GM12875 (cell line): ENCODE data around the gene NDUFA11.

ENCODE experiments used
- H3K4me3 ChIP-seq: one replicate; pipeline ENCODE4 v1.5.1; 2011; ENCODE audit warnings: low read depth, low read length, control low read depth
- TF ChIP-seq, protein P1 (sequence below): IDR thresholded peaks from 2 replicates; pipeline ENCODE4 v1.5.1; 2011; ENCODE audit warnings: low read depth, mild to moderate bottlenecking, control low read depth, inconsistent platforms, low read length, moderate library complexity, borderline replicate concordance; ENCODE audit not compliant: insufficient read depth

The NDUFA11 gene

DNA sequence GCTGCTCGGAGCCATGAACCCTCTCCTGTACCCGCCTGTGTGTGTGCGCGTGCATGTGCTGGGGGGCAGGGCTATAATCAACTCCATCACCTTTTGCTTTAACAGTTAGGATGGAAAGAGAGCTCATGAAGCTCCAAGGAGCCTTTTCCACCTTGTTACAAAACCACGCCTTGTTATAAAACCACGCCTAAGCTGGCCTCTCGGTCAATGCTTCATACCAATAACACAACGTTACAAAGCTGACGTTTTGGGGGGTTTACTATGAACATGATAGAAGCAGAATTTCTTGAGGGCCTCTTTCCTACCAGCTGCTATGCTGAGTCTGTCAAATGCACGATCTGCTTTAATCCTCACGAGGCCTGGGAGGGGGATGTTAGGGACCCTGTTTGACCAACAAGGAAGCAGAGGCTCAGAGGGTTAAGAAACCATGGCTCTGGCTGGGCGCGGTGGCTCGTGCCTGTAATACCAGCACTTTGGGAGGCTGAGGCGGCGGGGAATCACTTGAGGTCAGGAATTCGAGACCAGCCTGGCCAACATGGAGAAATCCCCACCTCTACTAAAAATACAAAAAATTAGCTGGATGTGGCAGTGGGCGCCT, 22.3 kb upstream of the NDUFA11 start:
- TF ChIP-seq, protein P1, sequence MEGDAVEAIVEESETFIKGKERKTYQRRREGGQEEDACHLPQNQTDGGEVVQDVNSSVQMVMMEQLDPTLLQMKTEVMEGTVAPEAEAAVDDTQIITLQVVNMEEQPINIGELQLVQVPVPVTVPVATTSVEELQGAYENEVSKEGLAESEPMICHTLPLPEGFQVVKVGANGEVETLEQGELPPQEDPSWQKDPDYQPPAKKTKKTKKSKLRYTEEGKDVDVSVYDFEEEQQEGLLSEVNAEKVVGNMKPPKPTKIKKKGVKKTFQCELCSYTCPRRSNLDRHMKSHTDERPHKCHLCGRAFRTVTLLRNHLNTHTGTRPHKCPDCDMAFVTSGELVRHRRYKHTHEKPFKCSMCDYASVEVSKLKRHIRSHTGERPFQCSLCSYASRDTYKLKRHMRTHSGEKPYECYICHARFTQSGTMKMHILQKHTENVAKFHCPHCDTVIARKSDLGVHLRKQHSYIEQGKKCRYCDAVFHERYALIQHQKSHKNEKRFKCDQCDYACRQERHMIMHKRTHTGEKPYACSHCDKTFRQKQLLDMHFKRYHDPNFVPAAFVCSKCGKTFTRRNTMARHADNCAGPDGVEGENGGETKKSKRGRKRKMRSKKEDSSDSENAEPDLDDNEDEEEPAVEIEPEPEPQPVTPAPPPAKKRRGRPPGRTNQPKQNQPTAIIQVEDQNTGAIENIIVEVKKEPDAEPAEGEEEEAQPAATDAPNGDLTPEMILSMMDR, result no peak
- H3K4me3 ChIP-seq, result no peak overlapping the region

DNA sequence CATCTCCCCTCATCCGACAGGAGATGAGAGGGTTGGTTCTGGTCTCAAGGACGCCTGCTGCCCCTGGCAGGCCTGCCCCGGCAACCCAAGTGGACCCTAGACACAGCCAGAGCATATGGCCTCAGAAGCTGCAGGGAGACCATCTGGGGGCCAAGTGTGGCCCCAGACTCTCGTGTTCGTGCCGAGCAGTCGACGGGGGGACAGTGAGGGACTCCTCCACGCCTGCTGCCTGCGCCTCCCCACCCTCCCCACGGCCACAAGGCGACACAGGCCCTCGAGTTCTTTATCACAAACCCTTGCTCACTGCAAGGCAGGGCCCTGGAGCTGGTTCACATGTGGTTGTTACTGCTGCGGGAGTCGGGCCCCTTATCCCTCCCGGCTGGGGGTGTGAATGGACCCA, 19.8 kb upstream of the NDUFA11 start:
- TF ChIP-seq, protein P1, result no peak
- no peak overlapping the region for H3K4me3 ChIP-seq

DNA sequence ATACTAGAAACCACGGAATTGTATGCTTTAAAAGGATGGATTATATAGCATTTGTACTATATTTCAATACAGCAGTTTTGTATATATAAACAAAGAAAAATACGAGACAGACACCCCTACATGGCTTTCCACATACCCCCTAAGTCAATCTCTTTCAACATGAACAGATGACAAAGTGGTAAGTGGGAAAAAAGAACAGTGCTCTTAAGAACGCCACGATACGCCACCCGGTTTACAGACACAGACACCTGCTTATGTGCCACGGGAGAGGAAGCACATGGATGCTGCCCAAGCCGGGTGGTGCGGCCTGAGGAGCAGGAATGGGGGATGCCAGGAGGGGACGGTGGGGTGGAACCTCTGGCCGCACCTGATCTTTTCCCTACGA, 18.6 kb upstream of the NDUFA11 start:
- TF ChIP-seq, protein P1, result no peak

DNA sequence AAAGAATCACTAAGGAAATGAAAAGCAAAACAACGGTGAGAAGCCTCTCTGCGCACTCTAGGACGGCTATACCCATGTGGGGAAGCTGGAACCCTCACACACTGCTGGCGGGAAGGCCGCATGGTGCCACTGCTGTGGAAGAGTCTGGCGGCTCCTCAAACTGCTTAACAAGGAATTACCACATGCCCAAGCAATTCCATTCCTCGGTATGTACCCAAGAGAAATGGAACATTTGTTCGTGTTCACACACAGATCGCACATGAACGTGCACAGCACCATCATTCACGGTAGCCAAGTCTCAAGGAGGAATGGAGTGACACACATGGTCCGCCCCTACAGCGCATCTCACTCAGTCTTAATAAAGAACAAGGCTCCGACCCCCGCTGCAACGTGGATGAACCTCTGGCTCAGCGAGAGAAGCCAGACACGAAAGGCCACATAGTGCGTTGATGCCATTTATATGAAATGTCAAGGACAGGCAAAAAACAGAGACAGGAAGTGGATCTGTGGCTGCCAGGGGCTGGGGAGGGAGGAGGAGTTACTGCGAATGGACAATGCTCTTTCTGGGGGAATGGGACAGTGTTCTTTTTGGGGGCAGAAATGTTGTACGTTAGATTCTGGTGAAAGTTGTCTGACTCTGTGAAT, 18.0 kb upstream of the NDUFA11 start:
- TF ChIP-seq, protein P1, result no peak
- no peak overlapping the region for H3K4me3 ChIP-seq

More for the DNA sequence above, 18.6 kb upstream of the NDUFA11 start:
- H3K4me3 ChIP-seq, result no peak overlapping the region

DNA sequence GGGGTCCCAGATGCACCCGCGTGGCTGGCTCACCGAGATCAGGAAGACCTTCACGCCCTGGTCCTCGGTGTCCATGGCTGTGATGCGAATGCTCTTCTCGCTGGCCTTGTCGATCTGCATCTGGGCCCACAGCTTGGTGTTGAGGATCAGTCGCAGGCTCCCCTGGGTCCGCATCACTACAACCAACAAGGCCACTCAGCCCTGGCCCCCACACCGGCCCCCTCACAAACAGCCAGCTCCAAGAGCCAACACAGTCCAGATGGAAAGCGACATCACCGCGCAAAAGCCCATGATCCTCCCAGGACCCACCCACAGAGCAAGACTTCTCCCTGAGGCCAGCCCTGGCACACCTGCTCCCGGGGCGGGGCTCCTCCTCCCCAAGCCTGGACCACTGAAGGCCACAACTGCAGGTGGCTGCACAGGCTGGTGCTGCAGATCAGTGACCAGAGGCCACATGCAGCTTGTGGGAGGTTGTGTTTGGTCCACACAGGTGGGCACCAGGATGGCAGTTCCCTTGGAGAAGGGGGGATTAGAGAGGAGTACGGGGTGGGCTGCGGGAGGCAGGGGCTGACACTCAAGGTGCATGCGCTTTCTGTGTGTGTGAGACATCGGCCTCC, 15.0 kb upstream of the NDUFA11 start:
- no peak overlapping the region for H3K4me3 ChIP-seq
- TF ChIP-seq, protein P1, result no peak

DNA sequence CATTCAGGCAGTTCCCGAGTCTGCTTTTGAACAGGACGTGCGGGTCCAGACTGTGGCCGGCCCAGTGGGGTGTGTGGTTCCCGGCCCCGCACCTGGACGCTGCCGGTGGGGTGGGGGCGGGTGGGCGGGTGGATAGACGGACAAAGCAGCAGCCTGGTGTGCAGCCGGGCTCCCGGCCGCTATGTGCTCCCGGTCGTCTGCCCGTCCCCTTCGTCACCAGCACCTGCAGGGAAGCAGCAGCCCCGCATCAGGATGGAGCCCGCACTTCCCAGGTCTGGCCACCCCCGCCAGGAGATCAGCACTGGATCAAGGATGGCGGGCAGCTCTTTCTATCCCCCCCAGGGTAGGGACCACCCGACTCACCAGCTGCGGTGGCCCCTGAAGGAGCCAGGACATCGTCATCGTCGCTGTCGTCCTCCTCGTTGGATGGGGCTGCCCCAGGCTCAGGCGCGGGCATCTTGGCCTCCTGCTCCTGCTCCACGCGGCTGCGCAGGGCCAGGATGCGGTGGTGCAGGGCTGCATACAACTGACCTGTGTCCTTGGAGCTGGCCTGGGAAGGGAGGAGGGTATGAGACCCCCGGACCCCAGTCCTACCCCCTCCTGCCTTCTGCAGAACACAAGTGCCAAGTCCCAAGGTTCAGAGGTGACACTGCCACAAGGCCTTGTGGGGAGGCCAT, 14.0 kb upstream of the NDUFA11 start:
- no peak overlapping the region for H3K4me3 ChIP-seq
- TF ChIP-seq, protein P1, result no peak
